ENCODE data around the gene SCNN1B.

DNA sequence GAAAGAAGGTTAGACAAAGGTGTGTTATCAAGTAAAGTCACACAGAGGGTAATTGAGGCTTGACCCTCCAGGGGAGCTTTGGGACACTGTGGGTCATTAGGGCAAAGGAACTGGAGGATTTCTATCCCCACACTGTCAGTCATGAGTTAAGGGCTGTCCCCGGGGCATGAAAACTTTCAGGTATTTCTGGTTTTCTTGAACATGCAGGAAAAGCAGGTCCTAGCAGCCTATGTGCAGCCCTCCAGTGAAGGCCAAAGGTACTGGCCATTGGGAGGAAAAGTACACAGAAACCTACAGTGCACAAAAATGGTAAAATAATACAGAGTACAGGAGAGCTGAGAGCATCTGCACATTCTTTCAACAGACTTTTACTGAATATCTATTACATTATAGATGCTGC lies 44.4 kb upstream of the SCNN1B start:
- TF ChIP-seq, protein P1, sequence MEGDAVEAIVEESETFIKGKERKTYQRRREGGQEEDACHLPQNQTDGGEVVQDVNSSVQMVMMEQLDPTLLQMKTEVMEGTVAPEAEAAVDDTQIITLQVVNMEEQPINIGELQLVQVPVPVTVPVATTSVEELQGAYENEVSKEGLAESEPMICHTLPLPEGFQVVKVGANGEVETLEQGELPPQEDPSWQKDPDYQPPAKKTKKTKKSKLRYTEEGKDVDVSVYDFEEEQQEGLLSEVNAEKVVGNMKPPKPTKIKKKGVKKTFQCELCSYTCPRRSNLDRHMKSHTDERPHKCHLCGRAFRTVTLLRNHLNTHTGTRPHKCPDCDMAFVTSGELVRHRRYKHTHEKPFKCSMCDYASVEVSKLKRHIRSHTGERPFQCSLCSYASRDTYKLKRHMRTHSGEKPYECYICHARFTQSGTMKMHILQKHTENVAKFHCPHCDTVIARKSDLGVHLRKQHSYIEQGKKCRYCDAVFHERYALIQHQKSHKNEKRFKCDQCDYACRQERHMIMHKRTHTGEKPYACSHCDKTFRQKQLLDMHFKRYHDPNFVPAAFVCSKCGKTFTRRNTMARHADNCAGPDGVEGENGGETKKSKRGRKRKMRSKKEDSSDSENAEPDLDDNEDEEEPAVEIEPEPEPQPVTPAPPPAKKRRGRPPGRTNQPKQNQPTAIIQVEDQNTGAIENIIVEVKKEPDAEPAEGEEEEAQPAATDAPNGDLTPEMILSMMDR (conservative IDR thresholded peaks at IDR 0.05; ENCODE audit: low read depth, low read length), result no peak
- TF ChIP-seq EZH2 (IDR thresholded peaks at IDR 0.05; ENCODE audit: borderline replicate concordance, low read depth, low read length, poor library complexity, severe bottlenecking), result no peak
